ENCODE results near the gene FAF1. TPM values are rescaled to one million over a fixed set of nuclear protein-coding genes. Genes with fewer than 3 reads are reported as not detected.

The FAF1 gene
- polyA plus RNA-seq, 1 of the 3 experiments (the other 2 are of a cell fraction): 8.7 TPM

GRCh38 chr1:50787266-50787665, 172.8 kb downstream of the FAF1 start:
- no peaks in the 10 kb centered on the region for H3K27me3 ChIP-seq (ENCODE audit: insufficient read depth)
- no peaks in the 10 kb centered on the region for H3K9me3 ChIP-seq
- no peak for DNase-seq
- no peaks in the 10 kb centered on the region for H3K4me1 ChIP-seq (ENCODE audit: control insufficient read depth in 1 of 2, insufficient read depth in 2 of 2, low read depth in 1 of 2, low read length in 1 of 2)
- H3F3A ChIP-seq (replicated peaks; ENCODE audit: insufficient read depth): no peaks in the 10 kb centered on the region
- no peak overlapping the region for H3K9ac ChIP-seq
- TF ChIP-seq ELF1 (IDR thresholded peaks at IDR 0.05) (no peak), SIN3A (IDR thresholded peaks at IDR 0.05; ENCODE audit: borderline replicate concordance, low read depth, low read length) (no peak), TCF12 (IDR thresholded peaks at IDR 0.05) (no peak), TAF1 (IDR thresholded peaks at IDR 0.05; ENCODE audit: borderline replicate concordance, low read depth, low read length) (no peak), MXI1 (IDR thresholded peaks at IDR 0.05; ENCODE audit: low read depth, low read length) (no peak), SMC3 (IDR thresholded peaks at IDR 0.05; ENCODE audit: low read depth, low read length) (no peak), FOXJ3 (CRISPR knock-in tag; IDR thresholded peaks at IDR 0.05) (no peak), FOSL2 (IDR thresholded peaks at IDR 0.05; ENCODE audit: borderline replicate concordance, low read depth) (no peak), RXRA (IDR thresholded peaks at IDR 0.05; ENCODE audit: borderline replicate concordance, low read depth) (no peak), CTCF (IDR thresholded peaks at IDR 0.05) (no peak), YY1 (IDR thresholded peaks at IDR 0.05; ENCODE audit: low read depth) (no peak), NFIC (IDR thresholded peaks at IDR 0.05; ENCODE audit: borderline replicate concordance) (no peak)
- TF ChIP-seq, protein P1, sequence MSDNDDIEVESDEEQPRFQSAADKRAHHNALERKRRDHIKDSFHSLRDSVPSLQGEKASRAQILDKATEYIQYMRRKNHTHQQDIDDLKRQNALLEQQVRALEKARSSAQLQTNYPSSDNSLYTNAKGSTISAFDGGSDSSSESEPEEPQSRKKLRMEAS (IDR thresholded peaks at IDR 0.05; ENCODE audit: low read depth): no peak
- TF ChIP-seq, protein P2, sequence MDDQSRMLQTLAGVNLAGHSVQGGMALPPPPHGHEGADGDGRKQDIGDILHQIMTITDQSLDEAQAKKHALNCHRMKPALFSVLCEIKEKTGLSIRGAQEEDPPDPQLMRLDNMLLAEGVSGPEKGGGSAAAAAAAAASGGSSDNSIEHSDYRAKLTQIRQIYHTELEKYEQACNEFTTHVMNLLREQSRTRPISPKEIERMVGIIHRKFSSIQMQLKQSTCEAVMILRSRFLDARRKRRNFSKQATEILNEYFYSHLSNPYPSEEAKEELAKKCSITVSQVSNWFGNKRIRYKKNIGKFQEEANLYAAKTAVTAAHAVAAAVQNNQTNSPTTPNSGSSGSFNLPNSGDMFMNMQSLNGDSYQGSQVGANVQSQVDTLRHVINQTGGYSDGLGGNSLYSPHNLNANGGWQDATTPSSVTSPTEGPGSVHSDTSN (IDR thresholded peaks at IDR 0.05): no peak
- TF ChIP-seq, protein P3, sequence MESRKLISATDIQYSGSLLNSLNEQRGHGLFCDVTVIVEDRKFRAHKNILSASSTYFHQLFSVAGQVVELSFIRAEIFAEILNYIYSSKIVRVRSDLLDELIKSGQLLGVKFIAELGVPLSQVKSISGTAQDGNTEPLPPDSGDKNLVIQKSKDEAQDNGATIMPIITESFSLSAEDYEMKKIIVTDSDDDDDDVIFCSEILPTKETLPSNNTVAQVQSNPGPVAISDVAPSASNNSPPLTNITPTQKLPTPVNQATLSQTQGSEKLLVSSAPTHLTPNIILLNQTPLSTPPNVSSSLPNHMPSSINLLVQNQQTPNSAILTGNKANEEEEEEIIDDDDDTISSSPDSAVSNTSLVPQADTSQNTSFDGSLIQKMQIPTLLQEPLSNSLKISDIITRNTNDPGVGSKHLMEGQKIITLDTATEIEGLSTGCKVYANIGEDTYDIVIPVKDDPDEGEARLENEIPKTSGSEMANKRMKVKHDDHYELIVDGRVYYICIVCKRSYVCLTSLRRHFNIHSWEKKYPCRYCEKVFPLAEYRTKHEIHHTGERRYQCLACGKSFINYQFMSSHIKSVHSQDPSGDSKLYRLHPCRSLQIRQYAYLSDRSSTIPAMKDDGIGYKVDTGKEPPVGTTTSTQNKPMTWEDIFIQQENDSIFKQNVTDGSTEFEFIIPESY (IDR thresholded peaks at IDR 0.05; ENCODE audit: borderline replicate concordance, low read depth): no peak
- TF ChIP-seq, protein P4, sequence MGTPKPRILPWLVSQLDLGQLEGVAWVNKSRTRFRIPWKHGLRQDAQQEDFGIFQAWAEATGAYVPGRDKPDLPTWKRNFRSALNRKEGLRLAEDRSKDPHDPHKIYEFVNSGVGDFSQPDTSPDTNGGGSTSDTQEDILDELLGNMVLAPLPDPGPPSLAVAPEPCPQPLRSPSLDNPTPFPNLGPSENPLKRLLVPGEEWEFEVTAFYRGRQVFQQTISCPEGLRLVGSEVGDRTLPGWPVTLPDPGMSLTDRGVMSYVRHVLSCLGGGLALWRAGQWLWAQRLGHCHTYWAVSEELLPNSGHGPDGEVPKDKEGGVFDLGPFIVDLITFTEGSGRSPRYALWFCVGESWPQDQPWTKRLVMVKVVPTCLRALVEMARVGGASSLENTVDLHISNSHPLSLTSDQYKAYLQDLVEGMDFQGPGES (IDR thresholded peaks at IDR 0.05; ENCODE audit: low read depth, low read length): no peak
- TF ChIP-seq, protein P5, sequence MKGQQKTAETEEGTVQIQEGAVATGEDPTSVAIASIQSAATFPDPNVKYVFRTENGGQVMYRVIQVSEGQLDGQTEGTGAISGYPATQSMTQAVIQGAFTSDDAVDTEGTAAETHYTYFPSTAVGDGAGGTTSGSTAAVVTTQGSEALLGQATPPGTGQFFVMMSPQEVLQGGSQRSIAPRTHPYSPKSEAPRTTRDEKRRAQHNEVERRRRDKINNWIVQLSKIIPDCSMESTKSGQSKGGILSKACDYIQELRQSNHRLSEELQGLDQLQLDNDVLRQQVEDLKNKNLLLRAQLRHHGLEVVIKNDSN (IDR thresholded peaks at IDR 0.05; ENCODE audit: borderline replicate concordance, low read depth): no peak
- CTCF ChIA-PET: interaction anchor here (6.6 kb wide), 1 partner anchor 13 kb away, joined by 46 read pairs; no protein-coding TSS in a partner anchor
- H4K20me1 ChIP-seq (ENCODE audit: insufficient read depth): no peaks in the 10 kb centered on the region
- H3K4me2 ChIP-seq: no peak overlapping the region
- no peak overlapping the region for H2AFZ ChIP-seq (ENCODE audit: low read depth)
- H3K9me2 ChIP-seq: no peaks in the 10 kb centered on the region
- peaks cover 9% of the 10 kb centered on the region; the same call in 1 of the 2 replicates for H3K79me2 ChIP-seq (ENCODE audit: insufficient read depth)
- H3K4me3 ChIP-seq (ENCODE audit: low read depth in 2 of 2, low read length in 1 of 2): no peak overlapping the region
- 98% methylated on average over 3 of the region's 3 CpGs for WGBS (ENCODE audit: low lambda C conversion rate)
- H3K27ac ChIP-seq (ENCODE audit: low read depth in 2 of 2, low read length in 1 of 2): no peak overlapping the region
- POLR2A ChIA-PET: no interaction called here
- H3K36me3 ChIP-seq (replicated peaks in 1 of 2; ENCODE audit: control insufficient read depth in 1 of 2, insufficient read depth in 2 of 2, low read length in 1 of 2): peaks cover 0 to 14% of the 10 kb centered on the region in 2 experiments
